GM06990 (cell line): ENCODE results near the gene PPP3CA.

Experiments
- DNase-seq: peaks from one replicate; pipeline ENCODE4 v3.0.0-alpha.2; 2011; ENCODE audit not compliant: insufficient read length; ENCODE audit errors: extremely low read depth
- H3K27me3 ChIP-seq: replicated peaks from 2 replicates; pipeline ENCODE4 v1.6.0; 2011; ENCODE audit warnings: low read length; ENCODE audit not compliant: control insufficient read depth, insufficient read depth
- H3K36me3 ChIP-seq: 2 replicates; pipeline ENCODE4 v1.5.1; 2011; ENCODE audit warnings: low read length; ENCODE audit not compliant: control insufficient read depth, insufficient read depth
- H3K4me3 ChIP-seq: replicated peaks from 2 replicates; pipeline ENCODE4 v1.5.1; 2011; ENCODE audit warnings: low read depth, mild to moderate bottlenecking, control low read depth, low read length
- TF ChIP-seq, protein P1 (sequence below): IDR thresholded peaks from 2 replicates; pipeline ENCODE4 v1.5.1; 2011; ENCODE audit warnings: low read length, control low read depth, mild to moderate bottlenecking, inconsistent platforms; ENCODE audit not compliant: insufficient read depth, poor library complexity, severe bottlenecking

Gene PPP3CA

DNA sequence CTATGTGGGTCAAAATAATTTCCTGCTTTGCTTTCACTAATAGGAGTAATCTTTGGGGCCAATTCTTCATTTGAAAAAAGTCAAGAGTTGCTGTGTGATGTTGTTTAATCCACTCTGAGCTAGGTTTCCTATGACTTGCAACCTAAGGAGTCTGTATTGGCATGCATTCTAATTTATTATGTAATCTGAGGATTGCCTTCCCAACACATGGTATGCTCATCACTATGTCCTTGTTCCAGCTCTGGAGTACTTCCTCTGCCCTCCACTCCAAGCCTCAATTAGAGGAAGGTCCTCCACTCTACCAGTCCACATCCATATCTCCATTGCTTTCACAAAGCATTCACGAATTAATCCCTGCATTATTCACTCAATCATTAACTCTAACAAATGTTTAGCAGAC lies 56.1 kb downstream of the PPP3CA start:
- H3K4me3 ChIP-seq = no peak overlapping the region

DNA sequence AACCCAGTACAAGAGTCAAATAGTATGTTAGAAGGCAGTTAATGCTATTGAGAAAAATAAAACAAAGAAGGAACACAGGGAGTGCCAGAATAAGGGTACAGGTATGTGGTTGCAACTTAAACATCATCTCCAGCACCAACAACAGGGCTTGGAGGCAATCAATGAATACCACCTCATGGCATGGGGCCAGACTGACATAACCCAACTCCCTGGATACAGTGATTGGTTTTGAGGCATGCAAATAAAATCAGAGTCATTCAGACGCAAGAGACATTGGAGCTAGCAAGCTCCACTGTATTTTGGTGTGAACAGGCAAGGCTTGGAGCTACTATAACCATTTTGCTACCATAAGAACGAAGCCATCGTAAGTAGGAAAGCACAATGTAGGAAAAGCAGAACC lies 56.7 kb downstream of the PPP3CA start:
- H3K36me3 ChIP-seq = no peaks in the 10 kb centered on the region
- TF ChIP-seq, protein P1, sequence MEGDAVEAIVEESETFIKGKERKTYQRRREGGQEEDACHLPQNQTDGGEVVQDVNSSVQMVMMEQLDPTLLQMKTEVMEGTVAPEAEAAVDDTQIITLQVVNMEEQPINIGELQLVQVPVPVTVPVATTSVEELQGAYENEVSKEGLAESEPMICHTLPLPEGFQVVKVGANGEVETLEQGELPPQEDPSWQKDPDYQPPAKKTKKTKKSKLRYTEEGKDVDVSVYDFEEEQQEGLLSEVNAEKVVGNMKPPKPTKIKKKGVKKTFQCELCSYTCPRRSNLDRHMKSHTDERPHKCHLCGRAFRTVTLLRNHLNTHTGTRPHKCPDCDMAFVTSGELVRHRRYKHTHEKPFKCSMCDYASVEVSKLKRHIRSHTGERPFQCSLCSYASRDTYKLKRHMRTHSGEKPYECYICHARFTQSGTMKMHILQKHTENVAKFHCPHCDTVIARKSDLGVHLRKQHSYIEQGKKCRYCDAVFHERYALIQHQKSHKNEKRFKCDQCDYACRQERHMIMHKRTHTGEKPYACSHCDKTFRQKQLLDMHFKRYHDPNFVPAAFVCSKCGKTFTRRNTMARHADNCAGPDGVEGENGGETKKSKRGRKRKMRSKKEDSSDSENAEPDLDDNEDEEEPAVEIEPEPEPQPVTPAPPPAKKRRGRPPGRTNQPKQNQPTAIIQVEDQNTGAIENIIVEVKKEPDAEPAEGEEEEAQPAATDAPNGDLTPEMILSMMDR = no peak
- H3K27me3 ChIP-seq = no peaks in the 10 kb centered on the region
- no peak overlapping the region for H3K4me3 ChIP-seq
- no peak for DNase-seq

More for the DNA sequence above, 56.1 kb downstream of the PPP3CA start:
- DNase-seq = no peak
- Histone ChIP-seq H3K36me3 (no peaks in the 10 kb centered on the region), H3K27me3 (no peaks in the 10 kb centered on the region)
- TF ChIP-seq, protein P1 = no peak

DNA sequence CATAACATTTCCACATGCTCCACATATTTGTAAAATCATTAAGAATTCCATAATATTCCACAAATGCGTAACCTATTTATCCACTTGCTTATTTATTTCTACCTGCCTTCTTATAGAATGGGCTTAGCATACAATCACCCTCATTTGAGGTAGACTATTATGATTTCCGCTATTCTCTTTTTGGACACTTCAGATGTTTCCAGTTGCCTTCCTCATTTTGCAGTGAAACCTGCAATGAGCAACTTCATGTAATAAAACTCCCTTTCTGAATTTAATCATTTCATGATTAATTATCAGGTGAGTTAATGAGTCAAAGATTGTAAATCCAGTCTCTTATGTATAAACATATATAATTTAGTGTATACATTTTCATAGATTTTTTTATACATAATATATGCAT lies 58.0 kb downstream of the PPP3CA start:
- Histone ChIP-seq H3K27me3 (no peaks in the 10 kb centered on the region), H3K4me3 (no peak overlapping the region), H3K36me3 (no peaks in the 10 kb centered on the region)
- DNase-seq = no peak
- TF ChIP-seq, protein P1 = no peak

DNA sequence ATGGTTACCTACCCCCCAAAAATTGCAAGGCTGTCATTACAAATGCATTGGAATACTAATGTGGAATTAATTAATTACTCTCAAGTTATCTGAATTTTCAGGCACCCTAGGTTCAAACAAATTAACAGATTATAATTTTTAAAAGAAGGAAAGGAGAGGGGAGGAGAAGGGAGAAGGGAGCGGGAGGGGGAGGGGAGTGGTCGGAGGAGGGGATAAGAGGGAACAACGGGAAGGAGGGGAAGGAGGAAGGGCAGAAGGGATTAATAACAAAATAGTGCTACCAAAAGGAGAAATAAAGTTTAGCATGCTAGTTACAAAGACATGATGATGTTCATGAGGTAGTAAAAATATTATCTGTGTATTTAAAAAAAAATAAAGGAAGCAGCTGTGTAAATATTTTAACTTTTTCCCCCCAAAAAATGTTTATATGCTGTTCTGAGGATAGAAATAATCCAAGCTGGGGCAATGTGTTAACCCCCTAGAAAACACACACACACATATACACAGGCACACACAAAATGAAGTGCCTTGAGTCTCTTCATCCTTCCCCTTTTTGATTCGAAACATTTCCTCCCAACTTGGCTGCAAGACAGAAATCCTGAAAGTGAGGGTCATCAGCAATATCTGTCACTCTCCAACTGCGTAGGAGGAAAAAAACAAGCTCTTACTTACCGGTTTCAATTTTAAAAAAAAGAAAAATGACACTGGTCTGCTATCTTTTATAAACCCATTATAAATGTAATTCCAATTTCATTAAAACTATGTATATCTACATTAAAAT lies 58.8 kb downstream of the PPP3CA start:
- Histone ChIP-seq H3K27me3 (no peaks in the 10 kb centered on the region), H3K36me3 (no peaks in the 10 kb centered on the region), H3K4me3 (no peak overlapping the region)
- TF ChIP-seq, protein P1 = no peak
- DNase-seq = no peak

DNA sequence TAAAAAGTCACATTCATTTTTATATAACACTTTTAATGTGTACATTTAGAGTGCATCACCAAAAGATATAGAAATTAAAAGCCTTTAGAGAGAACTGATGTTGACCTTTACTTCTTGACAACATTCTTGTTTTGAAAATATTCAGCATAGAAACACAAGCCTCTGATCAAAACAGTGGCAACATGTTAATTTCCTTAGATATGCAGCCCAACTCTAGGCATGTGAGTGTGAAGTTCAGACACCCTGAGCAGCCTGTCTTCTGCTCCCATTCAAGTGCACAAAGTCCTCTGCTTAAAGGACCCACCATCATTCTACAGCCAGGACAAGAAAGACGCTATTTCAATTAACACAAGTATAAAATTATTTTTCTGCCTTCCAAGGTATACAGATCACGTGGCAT lies 60.0 kb downstream of the PPP3CA start:
- Histone ChIP-seq H3K27me3 (no peaks in the 10 kb centered on the region), H3K36me3 (no peaks in the 10 kb centered on the region), H3K4me3 (no peak overlapping the region)
- no peak for DNase-seq
- TF ChIP-seq, protein P1 = no peak
